Activated T-cell treated with anti-CD3 and anti-CD28 coated beads, Interleukin-2, amount 50 U/mL, for 4 hours (primary cell): Measurements from ENCODE around the gene ZNF362. TPM values are rescaled to one million over a fixed set of nuclear protein-coding genes. Genes with fewer than 3 reads are reported as not detected.

Source experiments
- ATAC-seq, 2 donors: fragments of 200-7000 bp; cut with Tn5 transposase; one replicate each; pipeline ENCODE4 v1.10.0; 2021
- DNase-seq: peaks from one replicate; pipeline ENCODE4 v3.0.0-alpha.2; 2020
- H3K27me3 Mint-ChIP-seq: one replicate; pipeline ENCODE4 v1.8.0; 2021; ENCODE audit warnings: low read depth, mixed read lengths
- H3K36me3 Mint-ChIP-seq: one replicate; pipeline ENCODE4 v1.8.0; 2022; ENCODE audit warnings: mixed read lengths; ENCODE audit not compliant: insufficient read depth
- H3K4me1 Mint-ChIP-seq: one replicate; pipeline ENCODE4 v1.8.0; 2021; ENCODE audit warnings: low read depth, mixed read lengths
- H3K4me3 Mint-ChIP-seq: one replicate; pipeline ENCODE4 v1.8.0; 2021; ENCODE audit warnings: mild to moderate bottlenecking, moderate library complexity, mixed read lengths
- H3K9me3 Mint-ChIP-seq: one replicate; pipeline ENCODE4 v1.8.0; 2021; ENCODE audit warnings: mixed read lengths
- total RNA-seq, 3 donors: library from RNA; stranded (reverse); gene quantifications; one replicate each; pipeline ENCODE4 v1.2.1, GENCODE V29; 2021

The ZNF362 gene
- total RNA-seq, 3 donors from 2014 or later: 8.4 to 11.2 (median 10.3) TPM

- ATAC-seq: peak; percentile 95 to 96
- peaks cover 6% of the 10 kb centered on the region for H3K36me3 Mint-ChIP-seq
These were observed 39.3 kb downstream of the ZNF362 start for GRCh38 chr1:33295450-33296081.

GRCh38 chr1:33296082-33296458 lies 39.8 kb downstream of the ZNF362 start:
- no peak for ATAC-seq
- Mint-ChIP-seq H3K27me3 (no peaks in the 10 kb centered on the region), H3K4me3 (no peak overlapping the region), H3K36me3 (peaks cover 6% of the 10 kb centered on the region), H3K4me1 (peaks cover 4% of the 10 kb centered on the region), H3K9me3 (no peaks in the 10 kb centered on the region)
- no peak for DNase-seq

More at GRCh38 chr1:33295450-33296081, 39.3 kb downstream of the ZNF362 start:
- Mint-ChIP-seq H3K4me1 (peaks cover 4% of the 10 kb centered on the region), H3K9me3 (no peaks in the 10 kb centered on the region), H3K27me3 (no peaks in the 10 kb centered on the region), H3K4me3 (no peak overlapping the region)
- DNase-seq: peak; percentile 92

- Mint-ChIP-seq H3K9me3 (no peaks in the 10 kb centered on the region), H3K4me1 (peaks cover 9% of the 10 kb centered on the region), H3K27me3 (no peaks in the 10 kb centered on the region), H3K36me3 (peaks cover 10% of the 10 kb centered on the region), H3K4me3 (no peak overlapping the region)
- DNase-seq (no peak), ATAC-seq (no peak)
These were observed 40.5 kb downstream of the ZNF362 start for GRCh38 chr1:33296824-33297223.

GRCh38 chr1:33297911-33298622 lies 41.8 kb downstream of the ZNF362 start:
- H3K9me3 Mint-ChIP-seq: no peaks in the 10 kb centered on the region
- H3K27me3 Mint-ChIP-seq: no peaks in the 10 kb centered on the region
- H3K4me1 Mint-ChIP-seq: peaks cover 21% of the 10 kb centered on the region
- ATAC-seq (no peak), DNase-seq (no peak)
- no peak overlapping the region for H3K4me3 Mint-ChIP-seq
- peaks cover 10% of the 10 kb centered on the region for H3K36me3 Mint-ChIP-seq

GRCh38 chr1:33298623-33299277 lies 42.5 kb downstream of the ZNF362 start:
- peak; percentile 55 for DNase-seq
- no peaks in the 10 kb centered on the region for H3K9me3 Mint-ChIP-seq
- no peaks in the 10 kb centered on the region for H3K27me3 Mint-ChIP-seq
- H3K36me3 Mint-ChIP-seq: peaks cover 10% of the 10 kb centered on the region
- ATAC-seq: peak; percentile 47 to 56
- no peak overlapping the region for H3K4me3 Mint-ChIP-seq
- peaks cover 24% of the 10 kb centered on the region for H3K4me1 Mint-ChIP-seq

- ATAC-seq (no peak), DNase-seq (no peak)
- H3K27me3 Mint-ChIP-seq: no peaks in the 10 kb centered on the region
- H3K4me3 Mint-ChIP-seq: no peak overlapping the region
- no peaks in the 10 kb centered on the region for H3K9me3 Mint-ChIP-seq
- peaks cover 8% of the 10 kb centered on the region for H3K36me3 Mint-ChIP-seq
- H3K4me1 Mint-ChIP-seq: peaks cover 24% of the 10 kb centered on the region
These were observed 43.3 kb downstream of the ZNF362 start for GRCh38 chr1:33299461-33300155.

DNA sequence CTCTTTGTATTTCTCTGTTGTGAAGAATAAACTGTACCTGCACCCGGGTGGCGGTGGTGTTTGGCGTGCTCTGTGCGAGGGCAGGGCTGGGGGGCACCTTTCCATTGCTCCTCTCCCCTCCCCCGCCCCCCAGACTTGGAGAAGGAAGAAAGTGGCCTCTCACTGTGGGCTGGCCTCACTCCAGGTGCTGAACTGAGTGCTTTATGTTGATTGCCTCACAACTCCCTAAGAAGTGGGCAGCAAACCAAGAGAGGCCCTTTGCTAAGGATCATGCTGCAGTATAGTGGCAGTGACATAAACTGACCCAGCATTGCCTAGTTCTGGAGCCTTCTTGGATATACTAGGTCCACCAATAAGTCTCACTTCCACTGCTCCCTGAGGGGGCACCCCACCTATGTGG lies 44.4 kb downstream of the ZNF362 start:
- ATAC-seq: no peak
- Mint-ChIP-seq H3K4me1 (peaks cover 22% of the 10 kb centered on the region), H3K27me3 (peaks cover 2% of the 10 kb centered on the region), H3K4me3 (no peak overlapping the region), H3K36me3 (peaks cover 8% of the 10 kb centered on the region), H3K9me3 (no peaks in the 10 kb centered on the region)
- no peak for DNase-seq

DNA sequence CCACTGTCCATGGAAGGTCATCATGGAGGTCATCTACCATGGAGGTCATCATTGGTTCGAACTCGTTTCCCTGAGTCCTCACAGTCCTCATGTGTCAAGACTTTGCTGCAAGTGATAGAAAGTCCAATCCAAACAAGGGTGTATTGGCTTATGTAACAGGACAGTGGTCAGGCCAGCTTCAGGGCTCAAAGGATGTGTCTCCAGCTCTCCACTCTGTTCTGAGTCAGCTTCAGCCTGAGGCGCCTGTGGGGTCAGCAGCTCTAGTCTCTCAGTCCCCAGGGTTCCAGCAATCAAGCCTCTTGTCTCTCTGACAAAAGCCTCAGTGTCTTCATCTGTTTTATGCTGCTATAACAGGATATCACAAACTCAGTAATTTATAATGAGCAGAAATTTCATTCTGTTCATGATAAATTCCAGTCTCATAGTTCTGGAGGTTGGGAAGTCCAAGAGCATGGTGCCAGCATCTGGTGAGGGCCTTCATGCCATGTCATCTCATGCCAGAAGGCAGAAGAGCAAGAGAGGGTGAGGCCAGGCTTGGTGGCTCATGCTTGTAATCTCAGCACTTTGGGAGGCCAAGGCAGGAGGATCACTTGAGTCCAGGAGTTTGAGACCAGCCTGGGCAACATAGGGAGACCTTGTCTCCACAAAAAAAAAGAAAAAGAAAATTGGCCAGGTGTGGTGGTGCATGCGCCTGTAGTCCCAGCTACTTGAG lies 45.1 kb downstream of the ZNF362 start:
- no peak for ATAC-seq
- no peak for DNase-seq
- Mint-ChIP-seq H3K4me3 (no peak overlapping the region), H3K36me3 (peaks cover 5% of the 10 kb centered on the region), H3K27me3 (peaks cover 5% of the 10 kb centered on the region), H3K4me1 (peaks cover 25% of the 10 kb centered on the region), H3K9me3 (no peaks in the 10 kb centered on the region)

GRCh38 chr1:33302325-33302724 lies 46.0 kb downstream of the ZNF362 start:
- peak; percentile 20 to 33 for ATAC-seq
- peaks cover 3% of the 10 kb centered on the region for H3K36me3 Mint-ChIP-seq
- H3K9me3 Mint-ChIP-seq: no peaks in the 10 kb centered on the region
- peaks cover 5% of the 10 kb centered on the region for H3K27me3 Mint-ChIP-seq
- no peak for DNase-seq
- H3K4me3 Mint-ChIP-seq: no peak overlapping the region
- peaks cover 25% of the 10 kb centered on the region for H3K4me1 Mint-ChIP-seq

DNA sequence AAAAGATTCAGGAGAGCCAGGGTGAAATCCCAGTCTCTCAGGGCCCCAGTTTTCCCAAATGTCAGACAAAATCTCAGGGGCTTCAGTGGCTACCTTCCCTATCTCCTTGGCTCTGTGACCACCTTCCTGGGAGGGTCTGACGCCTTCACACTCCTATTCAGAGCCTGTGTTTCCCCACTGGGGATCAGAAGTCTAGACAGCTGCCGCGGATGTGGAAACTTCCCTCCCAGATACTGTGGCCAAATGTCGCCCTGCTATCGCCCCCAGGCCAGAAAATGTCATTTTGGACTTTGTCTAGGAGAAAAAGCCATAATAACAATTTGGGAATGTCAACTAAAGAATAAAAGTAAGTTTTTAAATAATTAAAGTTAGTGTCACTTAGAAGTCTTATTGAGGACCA lies 48.7 kb downstream of the ZNF362 start:
- Mint-ChIP-seq H3K36me3 (peaks cover 3% of the 10 kb centered on the region), H3K4me1 (peaks cover 23% of the 10 kb centered on the region), H3K4me3 (no peak overlapping the region), H3K9me3 (no peaks in the 10 kb centered on the region), H3K27me3 (peaks cover 10% of the 10 kb centered on the region)
- DNase-seq (no peak), ATAC-seq (no peak)

DNA sequence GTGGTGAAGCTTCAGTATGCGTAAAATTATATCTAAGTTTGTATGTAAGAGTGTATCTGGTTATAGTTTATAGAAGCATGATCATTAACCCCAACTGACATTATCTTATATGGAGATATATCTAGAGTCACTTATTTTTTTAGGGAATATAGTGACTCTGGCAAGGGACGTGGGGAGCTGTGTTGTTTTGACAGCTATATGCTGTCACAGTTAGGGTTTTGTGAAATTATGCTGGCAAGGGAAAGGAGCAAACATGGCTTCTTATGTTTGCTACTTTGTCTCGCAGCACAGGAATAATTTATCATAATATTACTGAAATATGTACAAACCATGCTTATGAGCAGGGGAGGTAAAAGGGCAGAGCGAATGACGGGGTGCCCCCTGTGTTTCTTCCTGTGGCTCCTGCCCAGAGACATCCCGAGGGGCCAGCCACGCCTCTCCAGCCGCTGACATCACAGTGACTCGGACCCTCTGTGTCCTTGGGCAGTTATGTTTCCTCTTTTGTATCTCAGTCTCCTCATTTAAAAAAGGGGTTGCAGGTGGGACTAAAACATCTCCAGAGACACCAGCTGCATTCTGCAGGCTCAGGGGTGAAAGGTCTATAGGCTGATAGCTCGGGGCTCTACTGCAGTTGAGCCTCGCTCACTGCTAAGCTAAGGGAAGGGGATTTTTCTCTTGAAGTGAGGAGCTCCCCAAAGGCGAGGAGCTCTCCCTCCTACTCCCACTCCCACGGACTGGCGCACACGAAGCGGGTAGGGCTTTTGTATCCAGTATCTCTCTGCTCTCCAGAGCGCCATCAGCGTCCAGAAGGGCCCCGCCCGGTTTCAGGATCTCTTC lies 49.7 kb downstream of the ZNF362 start:
- H3K4me3 Mint-ChIP-seq: no peak overlapping the region
- H3K27me3 Mint-ChIP-seq: peaks cover 13% of the 10 kb centered on the region
- ATAC-seq (no peak), DNase-seq (no peak)
- H3K36me3 Mint-ChIP-seq: peaks cover 3% of the 10 kb centered on the region
- H3K9me3 Mint-ChIP-seq: no peaks in the 10 kb centered on the region
- peaks cover 23% of the 10 kb centered on the region for H3K4me1 Mint-ChIP-seq

GRCh38 chr1:33306653-33307493 lies 50.6 kb downstream of the ZNF362 start:
- H3K4me3 Mint-ChIP-seq: no peak overlapping the region
- H3K27me3 Mint-ChIP-seq: peaks cover 13% of the 10 kb centered on the region
- no peaks in the 10 kb centered on the region for H3K9me3 Mint-ChIP-seq
- ATAC-seq (peak; percentile 35 to 37), DNase-seq (no peak)
- peaks cover 18% of the 10 kb centered on the region for H3K4me1 Mint-ChIP-seq
- H3K36me3 Mint-ChIP-seq: no peaks in the 10 kb centered on the region

DNA sequence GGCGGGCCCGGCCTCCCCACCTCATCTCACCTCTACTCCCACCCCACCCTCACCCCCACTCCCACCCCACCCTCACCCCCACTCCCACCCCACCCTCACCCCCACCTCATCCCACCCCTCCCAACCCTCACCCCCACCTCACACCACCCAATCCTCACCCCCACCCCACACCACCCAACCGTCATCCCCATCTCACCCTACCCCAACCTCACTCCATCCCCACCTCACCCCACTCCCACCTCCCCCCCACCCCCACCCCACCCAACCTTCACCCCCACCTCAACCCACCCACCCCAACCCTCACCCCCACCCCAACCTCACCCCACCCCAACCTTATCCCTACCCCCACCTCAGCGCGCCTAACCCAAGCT lies 51.2 kb downstream of the ZNF362 start:
- no peak overlapping the region for H3K4me3 Mint-ChIP-seq
- no peaks in the 10 kb centered on the region for H3K9me3 Mint-ChIP-seq
- H3K36me3 Mint-ChIP-seq: no peaks in the 10 kb centered on the region
- peaks cover 13% of the 10 kb centered on the region for H3K27me3 Mint-ChIP-seq
- ATAC-seq: no peak
- peaks cover 12% of the 10 kb centered on the region for H3K4me1 Mint-ChIP-seq
- no peak for DNase-seq
